ENCODE measurements around the gene ALK. TPM values are rescaled to one million over a fixed set of nuclear protein-coding genes. Genes with fewer than 3 reads are reported as not detected.

ALK gene
- total RNA-seq, 4 donors from 2014 or later, result 0.85 to 2.4 (median 1.8) TPM

GRCh38 chr2:29394311-29394980, 526.9 kb downstream of the ALK start:
- TF ChIP-seq, protein P1, sequence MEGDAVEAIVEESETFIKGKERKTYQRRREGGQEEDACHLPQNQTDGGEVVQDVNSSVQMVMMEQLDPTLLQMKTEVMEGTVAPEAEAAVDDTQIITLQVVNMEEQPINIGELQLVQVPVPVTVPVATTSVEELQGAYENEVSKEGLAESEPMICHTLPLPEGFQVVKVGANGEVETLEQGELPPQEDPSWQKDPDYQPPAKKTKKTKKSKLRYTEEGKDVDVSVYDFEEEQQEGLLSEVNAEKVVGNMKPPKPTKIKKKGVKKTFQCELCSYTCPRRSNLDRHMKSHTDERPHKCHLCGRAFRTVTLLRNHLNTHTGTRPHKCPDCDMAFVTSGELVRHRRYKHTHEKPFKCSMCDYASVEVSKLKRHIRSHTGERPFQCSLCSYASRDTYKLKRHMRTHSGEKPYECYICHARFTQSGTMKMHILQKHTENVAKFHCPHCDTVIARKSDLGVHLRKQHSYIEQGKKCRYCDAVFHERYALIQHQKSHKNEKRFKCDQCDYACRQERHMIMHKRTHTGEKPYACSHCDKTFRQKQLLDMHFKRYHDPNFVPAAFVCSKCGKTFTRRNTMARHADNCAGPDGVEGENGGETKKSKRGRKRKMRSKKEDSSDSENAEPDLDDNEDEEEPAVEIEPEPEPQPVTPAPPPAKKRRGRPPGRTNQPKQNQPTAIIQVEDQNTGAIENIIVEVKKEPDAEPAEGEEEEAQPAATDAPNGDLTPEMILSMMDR (IDR thresholded peaks at IDR 0.05; ENCODE audit: low read depth), result no peak

GRCh38 chr2:29393676-29394075, 527.7 kb downstream of the ALK start:
- TF ChIP-seq, protein P1 (IDR thresholded peaks at IDR 0.05; ENCODE audit: low read depth), result no peak

- TF ChIP-seq, protein P1 (IDR thresholded peaks at IDR 0.05; ENCODE audit: low read depth), result no peak
Measured at GRCh38 chr2:29392774-29393173, 528.6 kb downstream of the ALK start.

DNA sequence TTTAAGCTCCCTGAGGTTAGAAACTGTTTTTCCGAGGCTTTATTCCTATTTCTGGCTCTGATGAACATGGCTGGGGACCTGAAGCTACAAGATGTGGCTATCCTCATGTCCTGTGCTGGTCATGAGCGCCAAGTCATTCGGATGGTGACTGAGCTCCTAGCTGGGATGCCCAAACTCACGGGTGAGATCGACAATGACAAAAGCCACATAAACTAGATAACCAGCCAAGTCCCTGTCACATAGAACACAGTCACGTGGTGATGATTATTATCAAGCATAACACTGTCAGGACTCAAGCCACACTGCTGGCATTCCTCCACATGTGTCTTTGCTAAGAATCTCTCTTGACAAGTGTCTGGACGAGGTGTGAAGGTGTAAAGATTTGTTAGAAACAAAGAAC, 531.2 kb downstream of the ALK start:
- TF ChIP-seq, protein P1 (IDR thresholded peaks at IDR 0.05; ENCODE audit: low read depth), result no peak

DNA sequence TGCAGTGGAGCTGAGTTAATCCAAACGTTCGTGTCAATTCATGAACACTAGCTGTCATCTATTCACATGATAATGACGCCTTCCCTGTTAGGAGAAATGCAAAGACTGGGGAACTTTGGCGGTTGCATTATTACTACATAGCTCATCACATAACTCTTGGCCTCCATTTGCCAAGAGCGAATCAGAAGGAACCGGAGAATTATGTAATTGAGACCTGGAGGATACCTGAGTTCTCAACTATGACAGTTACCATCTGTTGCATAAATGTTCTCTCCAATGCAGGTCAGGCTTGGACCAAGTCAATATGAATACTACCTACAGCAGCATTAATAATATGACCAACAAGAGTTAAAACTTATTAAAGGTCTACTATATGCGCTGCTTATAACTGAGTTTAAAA, 531.7 kb downstream of the ALK start:
- TF ChIP-seq, protein P1 (IDR thresholded peaks at IDR 0.05; ENCODE audit: low read depth), result no peak

- TF ChIP-seq, protein P1 (IDR thresholded peaks at IDR 0.05; ENCODE audit: low read depth), result no peak
Measured at GRCh38 chr2:29388071-29388470, 533.3 kb downstream of the ALK start.

GRCh38 chr2:29382486-29382885, 538.9 kb downstream of the ALK start:
- TF ChIP-seq, protein P1 (IDR thresholded peaks at IDR 0.05; ENCODE audit: low read depth), result no peak
